Breast epithelium (tissue), 3 donors: ENCODE measurements around the gene CLASP1.
"Not testable (repeated sequence)": the region's sequence is repeated elsewhere in the genome, so short reads cannot be mapped to it uniquely, and the experiment has no call there.

Experiments used
- CTCF ChIP-seq, 3 donors: fragments of 450-650 bp; IDR thresholded peaks; one replicate each; pipeline ENCODE4 v1.5.1; 2016 to 2017; ENCODE audit warnings: antibody characterized with exemption in 3 of 3, mild to moderate bottlenecking in 3 of 3, moderate library complexity in 3 of 3
- POLR2AphosphoS5 ChIP-seq, 3 donors: sonication (generic); formaldehyde crosslinking; IDR thresholded peaks; one replicate each; pipeline ENCODE4 v1.6.1; 2017; ENCODE audit warnings: antibody characterized with exemption in 3 of 3

GRCh38 chr2:121478358-121478995, 170.8 kb downstream of the CLASP1 start:
- TF ChIP-seq CTCF, POLR2AphosphoS5 (IDR thresholded peaks at IDR 0.05): not testable (repeated sequence)
